Stimulated activated naive CD8-positive, alpha-beta T cell treated with anti-CD3 and anti-CD28 coated beads, Interleukin-15, amount 100 ng/mL, for 72 hours (primary cell): Measurements from ENCODE around the gene MAN2A2.
A peak's percentile ranks its signal among the peaks of the same experiment; 100 is the strongest.

Experiments used
- ATAC-seq: fragments of 150-1000 bp; cut with Tn5 transposase; 2 replicates; pipeline ENCODE4 v1.10.0; 2021; ENCODE audit warnings: mild to moderate bottlenecking, moderate library complexity
- DNase-seq, 2 donors: peaks; one replicate each; pipeline ENCODE4 v3.0.0; 2021 to 2022
- H3K27ac Mint-ChIP-seq, 2 donors: one replicate each; pipeline ENCODE4 v1.8.0; 2022; ENCODE audit warnings: mild to moderate bottlenecking in 2 of 2, mixed read lengths in 2 of 2, moderate library complexity in 2 of 2
- H3K27me3 Mint-ChIP-seq: one replicate; pipeline ENCODE4 v1.8.0; 2022; ENCODE audit warnings: mixed read lengths
- H3K4me1 Mint-ChIP-seq: one replicate; pipeline ENCODE4 v1.8.0; 2022; ENCODE audit warnings: mild to moderate bottlenecking, mixed read lengths
- H3K4me3 Mint-ChIP-seq, 2 donors: one replicate each; pipeline ENCODE4 v1.8.0; 2022; ENCODE audit warnings: mild to moderate bottlenecking in 2 of 2, mixed read lengths in 2 of 2, moderate library complexity in 1 of 2
- H3K9me3 Mint-ChIP-seq, 2 donors: one replicate each; pipeline ENCODE4 v1.8.0; 2022; ENCODE audit warnings: mixed read lengths in 2 of 2

MAN2A2 gene

GRCh38 chr15:90902840-90903732, at the start of gene MAN2A2:
TSS of gene MAN2A2 (plus strand) at chr15:90903302. CDS start at chr15:90904208, 906 bp downstream.
- Mint-ChIP-seq H3K9me3 (no peaks in the 10 kb centered on the region), H3K4me3 (peak within 1 kb of the TSS; percentile 93 to 99), H3K4me1 (peaks cover 35% of the 10 kb centered on the region), H3K27me3 (no peaks in the 10 kb centered on the region), H3K27ac (peak within 1 kb of the TSS; percentile 93 to 97)
- ATAC-seq (peak; percentile 78), DNase-seq (peak; percentile 82 to 84)

- Mint-ChIP-seq H3K4me3 (peak overlapping the region in 1 of 2 donors; percentile 35), H3K4me1 (peaks cover 93% of the 10 kb centered on the region), H3K9me3 (peaks cover 6 to 10% of the 10 kb centered on the region in 2 donors), H3K27ac (peak overlapping the region in 1 of 2 donors; percentile 91), H3K27me3 (no peaks in the 10 kb centered on the region)
- ATAC-seq (no peak), DNase-seq (no peak)
These were observed 48.0 kb upstream of the MAN2A2 start for GRCh38 chr15:90855139-90855538.

GRCh38 chr15:90857337-90857736, 45.8 kb upstream of the MAN2A2 start:
- peak overlapping the region in 1 of 2 donors; percentile 86 for H3K27ac Mint-ChIP-seq
- peaks cover 73% of the 10 kb centered on the region for H3K4me1 Mint-ChIP-seq
- H3K9me3 Mint-ChIP-seq: peaks cover 0 to 6% of the 10 kb centered on the region in 2 donors
- peak overlapping the region in 1 of 2 donors; percentile 49 for H3K4me3 Mint-ChIP-seq
- H3K27me3 Mint-ChIP-seq: no peaks in the 10 kb centered on the region
- ATAC-seq (no peak), DNase-seq (no peak)

- H3K9me3 Mint-ChIP-seq: peaks cover 0 to 6% of the 10 kb centered on the region in 2 donors
- DNase-seq: no peak
- no peak for ATAC-seq
- H3K4me3 Mint-ChIP-seq: peak overlapping the region in 1 of 2 donors; percentile 12
- peaks cover 68% of the 10 kb centered on the region for H3K4me1 Mint-ChIP-seq
- no peaks in the 10 kb centered on the region for H3K27me3 Mint-ChIP-seq
- peak overlapping the region in 1 of 2 donors; percentile 75 for H3K27ac Mint-ChIP-seq
These were observed 45.1 kb upstream of the MAN2A2 start for GRCh38 chr15:90857883-90858443.

- DNase-seq (no peak), ATAC-seq (no peak)
- Mint-ChIP-seq H3K27me3 (no peaks in the 10 kb centered on the region), H3K4me1 (peaks cover 64% of the 10 kb centered on the region), H3K4me3 (no peak overlapping the region), H3K27ac (peak overlapping the region; percentile 49 to 83), H3K9me3 (peaks cover 0 to 2% of the 10 kb centered on the region in 2 donors)
These were observed 43.6 kb upstream of the MAN2A2 start for GRCh38 chr15:90859234-90860131.

- Mint-ChIP-seq H3K4me1 (peaks cover 54% of the 10 kb centered on the region), H3K4me3 (no peak overlapping the region), H3K27me3 (no peaks in the 10 kb centered on the region), H3K27ac (peak overlapping the region in 1 of 2 donors; percentile 10), H3K9me3 (no peaks in the 10 kb centered on the region)
- DNase-seq (no peak), ATAC-seq (no peak)
These were observed 42.7 kb upstream of the MAN2A2 start for GRCh38 chr15:90860450-90860849.

GRCh38 chr15:90860942-90861675, 42.0 kb upstream of the MAN2A2 start:
- Mint-ChIP-seq H3K27ac (no peak overlapping the region), H3K4me3 (no peak overlapping the region), H3K27me3 (no peaks in the 10 kb centered on the region), H3K9me3 (no peaks in the 10 kb centered on the region), H3K4me1 (peaks cover 48% of the 10 kb centered on the region)
- no peak for DNase-seq
- ATAC-seq: no peak

GRCh38 chr15:90862487-90862886, 40.6 kb upstream of the MAN2A2 start:
- H3K27ac Mint-ChIP-seq: no peak overlapping the region
- peaks cover 9% of the 10 kb centered on the region for H3K27me3 Mint-ChIP-seq
- H3K4me1 Mint-ChIP-seq: peaks cover 34% of the 10 kb centered on the region
- H3K9me3 Mint-ChIP-seq: no peaks in the 10 kb centered on the region
- DNase-seq: no peak
- ATAC-seq: no peak
- no peak overlapping the region for H3K4me3 Mint-ChIP-seq

GRCh38 chr15:90862964-90863778, 39.9 kb upstream of the MAN2A2 start:
- peak overlapping the region in 1 of 2 donors; percentile 17 for H3K27ac Mint-ChIP-seq
- DNase-seq (no peak), ATAC-seq (no peak)
- peaks cover 9% of the 10 kb centered on the region for H3K27me3 Mint-ChIP-seq
- no peak overlapping the region for H3K4me3 Mint-ChIP-seq
- no peaks in the 10 kb centered on the region for H3K9me3 Mint-ChIP-seq
- peaks cover 31% of the 10 kb centered on the region for H3K4me1 Mint-ChIP-seq

- no peak for DNase-seq
- ATAC-seq: peak; percentile 64
- Mint-ChIP-seq H3K27me3 (peaks cover 9% of the 10 kb centered on the region), H3K4me3 (no peak overlapping the region), H3K9me3 (no peaks in the 10 kb centered on the region), H3K4me1 (peaks cover 35% of the 10 kb centered on the region), H3K27ac (peak overlapping the region in 1 of 2 donors; percentile 23)
These were observed 39.1 kb upstream of the MAN2A2 start for GRCh38 chr15:90863987-90864386.

GRCh38 chr15:90864507-90864906, 38.6 kb upstream of the MAN2A2 start:
- DNase-seq (no peak), ATAC-seq (no peak)
- H3K27me3 Mint-ChIP-seq: peaks cover 9% of the 10 kb centered on the region
- no peaks in the 10 kb centered on the region for H3K9me3 Mint-ChIP-seq
- no peak overlapping the region for H3K27ac Mint-ChIP-seq
- peaks cover 35% of the 10 kb centered on the region for H3K4me1 Mint-ChIP-seq
- H3K4me3 Mint-ChIP-seq: no peak overlapping the region

GRCh38 chr15:90865702-90866101, 37.4 kb upstream of the MAN2A2 start:
- ATAC-seq (no peak), DNase-seq (no peak)
- H3K9me3 Mint-ChIP-seq: no peaks in the 10 kb centered on the region
- H3K4me1 Mint-ChIP-seq: peaks cover 41% of the 10 kb centered on the region
- peaks cover 9% of the 10 kb centered on the region for H3K27me3 Mint-ChIP-seq
- H3K4me3 Mint-ChIP-seq: no peak overlapping the region
- peak overlapping the region; percentile 39 to 59 for H3K27ac Mint-ChIP-seq

- ATAC-seq: no peak
- Mint-ChIP-seq H3K4me1 (peaks cover 43% of the 10 kb centered on the region), H3K27me3 (peaks cover 9% of the 10 kb centered on the region), H3K4me3 (no peak overlapping the region), H3K9me3 (no peaks in the 10 kb centered on the region), H3K27ac (no peak overlapping the region)
- no peak for DNase-seq
These were observed 36.9 kb upstream of the MAN2A2 start for GRCh38 chr15:90866161-90866715.

GRCh38 chr15:90866800-90867199, 36.3 kb upstream of the MAN2A2 start:
- H3K27ac Mint-ChIP-seq: no peak overlapping the region
- peaks cover 43% of the 10 kb centered on the region for H3K4me1 Mint-ChIP-seq
- H3K4me3 Mint-ChIP-seq: no peak overlapping the region
- H3K27me3 Mint-ChIP-seq: peaks cover 9% of the 10 kb centered on the region
- ATAC-seq (no peak), DNase-seq (no peak)
- H3K9me3 Mint-ChIP-seq: no peaks in the 10 kb centered on the region
